Common myeloid progenitor, CD34-positive (primary cell): ENCODE results near the gene PRKAR1B.

Source experiments
- CTCF ChIA-PET: fragments of 350-600 bp; sonication (Branson Sonifier 250); formaldehyde crosslinking; loops from one replicate; lab custom pipeline; 2021; ENCODE audit warnings: antibody characterized with exemption; lab: Charles Lee
- POLR2A ChIA-PET: fragments of 350-600 bp; sonication (Branson Sonifier 250); formaldehyde crosslinking; loops from one replicate; lab custom pipeline; 2021; ENCODE audit warnings: antibody characterized with exemption; lab: Charles Lee
- DNase-seq, 3 donors: peaks; one replicate each; pipeline versions ENCODE4 v3.0.0 to v3.0.0-alpha.2; 2013
- H3K27ac ChIP-seq, 2 experiments: 1 replicate in 1 of 2; 2 replicates in 1 of 2; pipeline ENCODE4 v1.7.0; 2013; ENCODE audit warnings: inconsistent platforms in 2 of 2, low read length in 2 of 2, mild to moderate bottlenecking in 2 of 2, low read depth in 1 of 2, moderate library complexity in 1 of 2; ENCODE audit not compliant: severe bottlenecking in 2 of 2, insufficient read depth in 1 of 2, poor library complexity in 1 of 2
- H3K27me3 ChIP-seq, 5 experiments: replicated peaks in 2 of 5; 1 replicate in 3 of 5; 2 replicates in 2 of 5; pipeline versions ENCODE4 v1.6.1 to v1.7.0; 2013; ENCODE audit warnings: low read length in 4 of 5, mild to moderate bottlenecking in 2 of 5, moderate library complexity in 2 of 5, inconsistent platforms in 1 of 5; ENCODE audit not compliant: insufficient read depth in 5 of 5, control insufficient read depth in 4 of 5
- H3K36me3 ChIP-seq, 4 experiments: 1 replicate in 2 of 4; 2 replicates in 2 of 4; pipeline versions ENCODE4 v1.6.1 to v1.7.0; 2013; ENCODE audit warnings: low read length in 3 of 4, control low read depth in 1 of 4, mild to moderate bottlenecking in 1 of 4; ENCODE audit not compliant: control insufficient read depth in 4 of 4, insufficient read depth in 4 of 4
- H3K4me1 ChIP-seq, 4 experiments: 1 replicate in 3 of 4; 2 replicates in 1 of 4; pipeline versions ENCODE4 v1.6.1 to v1.7.1; 2013; ENCODE audit warnings: low read length in 3 of 4, mild to moderate bottlenecking in 3 of 4, control low read depth in 1 of 4, inconsistent platforms in 1 of 4, moderate library complexity in 1 of 4; ENCODE audit not compliant: control insufficient read depth in 4 of 4, insufficient read depth in 4 of 4; ENCODE audit errors: control extremely low read depth in 1 of 4
- H3K4me3 ChIP-seq, 7 experiments: 1 replicate in 4 of 7; 2 replicates in 3 of 7; pipeline versions ENCODE4 v1.5.1 to v1.7.0; 2013; ENCODE audit warnings: mild to moderate bottlenecking in 7 of 7, low read length in 6 of 7, moderate library complexity in 6 of 7, inconsistent platforms in 2 of 7, low read depth in 2 of 7, control low read depth in 1 of 7; ENCODE audit not compliant: insufficient read depth in 4 of 7, control insufficient read depth in 1 of 7; ENCODE audit errors: extremely low read depth in 1 of 7
- H3K9me3 ChIP-seq, 5 experiments: 1 replicate in 4 of 5; 2 replicates in 1 of 5; pipeline versions ENCODE4 v1.6.1 to v1.7.1; 2013; ENCODE audit warnings: low read length in 4 of 5, mild to moderate bottlenecking in 2 of 5, inconsistent platforms in 1 of 5, low read depth in 1 of 5, moderate library complexity in 1 of 5; ENCODE audit not compliant: control insufficient read depth in 4 of 5, insufficient read depth in 2 of 5; ENCODE audit errors: control extremely low read depth in 1 of 5
- WGBS: methylation state at CpG from one replicate; pipeline ENCODE4 v1.1.5; 2013; ENCODE audit not compliant: insufficient coverage; 5-methylcytosine and 5-hydroxymethylcytosine counted together

The PRKAR1B gene

GRCh38 chr7:724298-724697, 2.8 kb downstream of the PRKAR1B start:
- peaks cover 0 to 43% (median 19%) of the 10 kb centered on the region in 5 experiments for H3K9me3 ChIP-seq
- no peak for DNase-seq
- POLR2A ChIA-PET, result no interaction called here
- no peak overlapping the region for H3K27ac ChIP-seq
- WGBS, result 95% methylated on average over 7 of the region's 7 CpGs
- H3K4me3 ChIP-seq, result no peak overlapping the region
- peaks cover 0 to 26% (median 10%) of the 10 kb centered on the region in 4 experiments for H3K36me3 ChIP-seq
- no peaks in the 10 kb centered on the region for H3K27me3 ChIP-seq
- CTCF ChIA-PET, result no interaction called here
- peaks cover 0 to 17% (median 14%) of the 10 kb centered on the region in 4 experiments for H3K4me1 ChIP-seq

- WGBS, result 91% methylated on average over 9 of the region's 9 CpGs
- ChIA-PET CTCF (no interaction called here), POLR2A (no interaction called here)
Measured at GRCh38 chr7:723541-723940, 3.5 kb downstream of the PRKAR1B start.

GRCh38 chr7:721619-722248, 5.3 kb downstream of the PRKAR1B start:
- no CpG with 5 or more reads among the region's 5 CpGs for WGBS
- CTCF ChIA-PET, result interaction anchor here (1.6 kb wide), 1 partner anchor 152 kb away, joined by 3 read pairs; no protein-coding TSS in a partner anchor

More at GRCh38 chr7:723541-723940, 3.5 kb downstream of the PRKAR1B start:
- no peak for DNase-seq
- H3K4me3 ChIP-seq, result no peak overlapping the region
- peaks cover 0 to 43% (median 19%) of the 10 kb centered on the region in 5 experiments for H3K9me3 ChIP-seq
- H3K27ac ChIP-seq, result no peak overlapping the region
- peaks cover 0 to 23% (median 8%) of the 10 kb centered on the region in 4 experiments for H3K36me3 ChIP-seq
- no peaks in the 10 kb centered on the region for H3K27me3 ChIP-seq
- H3K4me1 ChIP-seq, result peaks cover 0 to 15% (median 14%) of the 10 kb centered on the region in 4 experiments

GRCh38 chr7:716636-717035, 10.4 kb downstream of the PRKAR1B start:
- Histone ChIP-seq H3K36me3 (peaks cover 0 to 2% (median 0%) of the 10 kb centered on the region in 4 experiments), H3K9me3 (peaks cover 0 to 16% (median 8%) of the 10 kb centered on the region in 5 experiments), H3K27me3 (peaks cover 0 to 19% (median 5%) of the 10 kb centered on the region in 5 experiments), H3K4me3 (no peak overlapping the region), H3K4me1 (peaks cover 0 to 12% (median 6%) of the 10 kb centered on the region in 4 experiments), H3K27ac (no peak overlapping the region)
- no peak for DNase-seq
- ChIA-PET CTCF (no interaction called here), POLR2A (no interaction called here)
- WGBS, result 99% methylated on average over 10 of the region's 11 CpGs

More at GRCh38 chr7:721619-722248, 5.3 kb downstream of the PRKAR1B start:
- peaks cover 0 to 23% (median 8%) of the 10 kb centered on the region in 4 experiments for H3K36me3 ChIP-seq
- POLR2A ChIA-PET, result interaction anchor here (0.7 kb wide), 1 partner anchor 358 kb away, joined by 8 read pairs; no protein-coding TSS in a partner anchor
- peaks cover 0 to 6% (median 6%) of the 10 kb centered on the region in 4 experiments for H3K4me1 ChIP-seq
- H3K9me3 ChIP-seq, result peaks cover 0 to 43% (median 19%) of the 10 kb centered on the region in 5 experiments
- no peaks in the 10 kb centered on the region for H3K27me3 ChIP-seq
- DNase-seq, result peak in 1 of 3 donors; percentile 21
- no peak overlapping the region for H3K27ac ChIP-seq
- no peak overlapping the region for H3K4me3 ChIP-seq

- DNase-seq, result no peak
- WGBS, result 71% methylated on average over 5 of the region's 10 CpGs
- peaks cover 0 to 14% (median 6%) of the 10 kb centered on the region in 5 experiments for H3K9me3 ChIP-seq
- no peak overlapping the region for H3K27ac ChIP-seq
- H3K4me3 ChIP-seq, result no peak overlapping the region
- peaks cover 0 to 14% (median 6%) of the 10 kb centered on the region in 4 experiments for H3K4me1 ChIP-seq
- peaks cover 0 to 23% (median 5%) of the 10 kb centered on the region in 5 experiments for H3K27me3 ChIP-seq
- POLR2A ChIA-PET, result no interaction called here
- peaks cover 0 to 2% (median 0%) of the 10 kb centered on the region in 4 experiments for H3K36me3 ChIP-seq
- CTCF ChIA-PET, result no interaction called here
Measured at GRCh38 chr7:716222-716621, 10.9 kb downstream of the PRKAR1B start.

- H3K27me3 ChIP-seq, result peaks cover 0 to 27% (median 5%) of the 10 kb centered on the region in 5 experiments
- H3K4me1 ChIP-seq, result peaks cover 0 to 14% (median 6%) of the 10 kb centered on the region in 4 experiments
- POLR2A ChIA-PET, result no interaction called here
- WGBS, result 98% methylated on average over 8 of the region's 13 CpGs
- no peak overlapping the region for H3K27ac ChIP-seq
- no peak for DNase-seq
- H3K4me3 ChIP-seq, result no peak overlapping the region
- H3K36me3 ChIP-seq, result peaks cover 0 to 5% (median under 1%) of the 10 kb centered on the region in 4 experiments
- CTCF ChIA-PET, result interaction anchor here (1.0 kb wide), 1 partner anchor 451 kb away, joined by 4 read pairs; no protein-coding TSS in a partner anchor
- H3K9me3 ChIP-seq, result peaks cover 0 to 6% (median 0%) of the 10 kb centered on the region in 5 experiments
Measured at GRCh38 chr7:714251-714671, 12.8 kb downstream of the PRKAR1B start.
